Activated gamma-delta T cell (primary cell): ENCODE results near the gene MYL6B.
"Not testable (repeated sequence)": the region's sequence is repeated elsewhere in the genome, so short reads cannot be mapped to it uniquely, and the experiment has no call there.

Source experiments
- DNase-seq: peaks from one replicate; lab custom pipeline; 2025; lab: John Stamatoyannopoulos, UW

Gene MYL6B

GRCh38 chr12:56153678-56154065 is 1.3 kb downstream of the MYL6B start:
- no peak for DNase-seq

- no peak for DNase-seq
Measured at GRCh38 chr12:56154246-56154771, 1.9 kb downstream of the MYL6B start.

GRCh38 chr12:56154818-56155217 is 2.4 kb downstream of the MYL6B start:
- DNase-seq: no peak

GRCh38 chr12:56155256-56155845 is 3.0 kb downstream of the MYL6B start:
- no peak for DNase-seq

GRCh38 chr12:56156464-56157200 is 4.2 kb downstream of the MYL6B start:
- not testable (repeated sequence) for DNase-seq

GRCh38 chr12:56157201-56158028 is 5.0 kb downstream of the MYL6B start:
- no peak for DNase-seq

GRCh38 chr12:56158029-56158925 is 5.9 kb downstream of the MYL6B start, which contains the start of gene MYL6:
TSS of gene MYL6 (plus strand) at chr12:56158359. CDS start at chr12:56158402, 43 bp downstream.
- peak; percentile 20 for DNase-seq

- no peak for DNase-seq
Measured at GRCh38 chr12:56158926-56159461, 6.6 kb downstream of the MYL6B start.

- DNase-seq: no peak
Measured at GRCh38 chr12:56159482-56160192, 7.2 kb downstream of the MYL6B start.

- DNase-seq: peak; percentile 45
Measured at GRCh38 chr12:56160193-56160763, 7.9 kb downstream of the MYL6B start.

- no peak for DNase-seq
Measured at GRCh38 chr12:56160894-56161689, 8.7 kb downstream of the MYL6B start.

- no peak for DNase-seq
Measured at GRCh38 chr12:56161690-56162351, 9.4 kb downstream of the MYL6B start.

- DNase-seq: no peak
Measured at GRCh38 chr12:56162468-56163290, 10.3 kb downstream of the MYL6B start.

- no peak for DNase-seq
Measured at GRCh38 chr12:56163533-56164344, 11.4 kb downstream of the MYL6B start.

GRCh38 chr12:56164345-56164729 is 11.9 kb downstream of the MYL6B start:
- DNase-seq: no peak

GRCh38 chr12:56165369-56165768 is 13.0 kb downstream of the MYL6B start:
- DNase-seq: no peak

GRCh38 chr12:56169229-56169759 is 16.9 kb downstream of the MYL6B start:
- no peak for DNase-seq
